GM19395 (cell line): ENCODE results near the gene NEK8.
"Not testable (repeated sequence)": the region's sequence is repeated elsewhere in the genome, so short reads cannot be mapped to it uniquely, and the experiment has no call there.

Experiments used
- ATAC-seq: cut with Tn5 transposase; IDR thresholded peaks from one replicate; pipeline ENCODE4 v1.9.1; 2021; ENCODE audit warnings: mild to moderate bottlenecking, moderate library complexity; ENCODE audit not compliant: unreplicated experiment

NEK8 gene

GRCh38 chr17:28710861-28711722 lies 17.5 kb upstream of the NEK8 start:
- peak; percentile 80 for ATAC-seq

- ATAC-seq: peak; percentile 34
These were observed 16.9 kb upstream of the NEK8 start, which contains the start of gene PROCA1 for GRCh38 chr17:28711723-28712031. Gene PROCA1, minus strand, starts transcription at chr17:28711888. Its CDS starts 228 bp downstream, at chr17:28711660.

GRCh38 chr17:28712032-28712704 lies 16.4 kb upstream of the NEK8 start:
- peak; percentile 24 for ATAC-seq

GRCh38 chr17:28712705-28713415 lies 15.7 kb upstream of the NEK8 start:
- ATAC-seq: no peak

- ATAC-seq: no peak
These were observed 14.3 kb upstream of the NEK8 start for GRCh38 chr17:28714281-28714680.

GRCh38 chr17:28715217-28715616 lies 13.4 kb upstream of the NEK8 start:
- no peak for ATAC-seq

GRCh38 chr17:28716740-28717577 lies 11.6 kb upstream of the NEK8 start:
- ATAC-seq: no peak

GRCh38 chr17:28717578-28718332 lies 10.8 kb upstream of the NEK8 start, which contains the start of gene RAB34:
Gene RAB34, minus strand, starts transcription at chr17:28717868. Its CDS starts 602 bp downstream, at chr17:28717266.
- ATAC-seq: no peak

GRCh38 chr17:28718333-28719020 lies 10.1 kb upstream of the NEK8 start:
- ATAC-seq: no peak

- no peak for ATAC-seq
These were observed 9.6 kb upstream of the NEK8 start for GRCh38 chr17:28719021-28719433.

- no peak for ATAC-seq
These were observed 8.2 kb upstream of the NEK8 start for GRCh38 chr17:28720247-28720996.

- not testable (repeated sequence) for ATAC-seq
These were observed 7.6 kb upstream of the NEK8 start for GRCh38 chr17:28720997-28721329.

GRCh38 chr17:28722417-28723158 lies 6.0 kb upstream of the NEK8 start:
- no peak for ATAC-seq

GRCh38 chr17:28723159-28723835 lies 5.3 kb upstream of the NEK8 start:
- no peak for ATAC-seq

GRCh38 chr17:28723836-28724499 lies 4.6 kb upstream of the NEK8 start:
- not testable (repeated sequence) for ATAC-seq

GRCh38 chr17:28724500-28725165 lies 4.0 kb upstream of the NEK8 start:
- ATAC-seq: no peak
